Mesenchymal stem cell (in vitro differentiated cells and primary cell): ENCODE results near the gene HECA.

Source experiments
- DNase-seq: peaks from one replicate; pipeline ENCODE4 v3.0.0-alpha.2; 2013
- H2AFZ ChIP-seq: one replicate; pipeline ENCODE4 v1.6.1; 2013; ENCODE audit warnings: low read depth, mild to moderate bottlenecking, control low read depth, inconsistent platforms, low read length, moderate library complexity
- H2AK5ac ChIP-seq: 2 replicates; pipeline ENCODE4 v1.6.1; 2013; ENCODE audit warnings: low read length, moderate library complexity, mild to moderate bottlenecking, inconsistent platforms; ENCODE audit not compliant: severe bottlenecking
- H2BK120ac ChIP-seq: one replicate; pipeline ENCODE4 v1.6.1; 2013; ENCODE audit warnings: low read depth, mild to moderate bottlenecking, inconsistent platforms, low read length, moderate library complexity
- H2BK12ac ChIP-seq, 2 experiments: one replicate each; pipeline ENCODE4 v1.6.1; 2013; ENCODE audit warnings: inconsistent platforms in 2 of 2, low read length in 2 of 2, mild to moderate bottlenecking in 2 of 2, moderate library complexity in 2 of 2, control low read depth in 1 of 2
- H2BK15ac ChIP-seq: one replicate; pipeline ENCODE4 v1.6.1; 2013; ENCODE audit warnings: mild to moderate bottlenecking, low read depth, inconsistent platforms; ENCODE audit not compliant: poor library complexity, severe bottlenecking
- H2BK5ac ChIP-seq: 2 replicates; pipeline ENCODE4 v1.6.1; 2013; ENCODE audit warnings: low read depth, mild to moderate bottlenecking, low read length, control low read depth, inconsistent platforms; ENCODE audit not compliant: poor library complexity, severe bottlenecking
- H3K14ac ChIP-seq, 2 experiments: one replicate each; pipeline ENCODE4 v1.6.1; 2013; ENCODE audit warnings: inconsistent platforms in 2 of 2, low read length in 2 of 2, control low read depth in 1 of 2, mild to moderate bottlenecking in 1 of 2, moderate library complexity in 1 of 2
- H3K18ac ChIP-seq, 2 experiments: one replicate each; pipeline ENCODE4 v1.6.1; 2013; ENCODE audit warnings: inconsistent platforms in 2 of 2, low read length in 2 of 2, control low read depth in 1 of 2, low read depth in 1 of 2, mild to moderate bottlenecking in 1 of 2
- H3K23ac ChIP-seq, 2 experiments: one replicate each; pipeline ENCODE4 v1.6.1; 2013; ENCODE audit warnings: inconsistent platforms in 2 of 2, low read length in 2 of 2, mild to moderate bottlenecking in 2 of 2, moderate library complexity in 2 of 2, control low read depth in 1 of 2
- H3K27ac ChIP-seq: 2 replicates; pipeline ENCODE4 v1.5.1; 2013; ENCODE audit warnings: mild to moderate bottlenecking, moderate library complexity, low read length, control low read depth, inconsistent platforms; ENCODE audit not compliant: poor library complexity, severe bottlenecking
- H3K27me3 ChIP-seq, 2 experiments: 2 replicates each; pipeline versions ENCODE4 v1.6.1 to v1.7.0; 2013; ENCODE audit warnings: low read length in 2 of 2, mild to moderate bottlenecking in 2 of 2, moderate library complexity in 2 of 2, control low read depth in 1 of 2, inconsistent platforms in 1 of 2; ENCODE audit not compliant: control insufficient read depth in 1 of 2, insufficient read depth in 1 of 2
- H3K36me3 ChIP-seq, 2 experiments: 2 replicates each; pipeline versions ENCODE4 v1.6.1 to v1.7.0; 2013; ENCODE audit warnings: low read length in 2 of 2, control low read depth in 1 of 2, inconsistent platforms in 1 of 2, low read depth in 1 of 2, mild to moderate bottlenecking in 1 of 2; ENCODE audit not compliant: insufficient read depth in 2 of 2, control insufficient read depth in 1 of 2
- H3K4ac ChIP-seq, 2 experiments: one replicate each; pipeline ENCODE4 v1.6.1; 2013; ENCODE audit warnings: inconsistent platforms in 2 of 2, low read length in 2 of 2, mild to moderate bottlenecking in 2 of 2, moderate library complexity in 2 of 2, control low read depth in 1 of 2, low read depth in 1 of 2
- H3K4me1 ChIP-seq: 2 replicates; pipeline ENCODE4 v1.6.1; 2013; ENCODE audit warnings: low read depth, low read length, control low read depth; ENCODE audit not compliant: control insufficient read depth, insufficient read depth
- H3K4me2 ChIP-seq: 2 replicates; pipeline ENCODE4 v1.6.1; 2013; ENCODE audit warnings: low read length, mild to moderate bottlenecking, inconsistent platforms; ENCODE audit not compliant: poor library complexity, severe bottlenecking
- H3K4me3 ChIP-seq, 2 experiments: 2 replicates each; pipeline versions ENCODE4 v1.5.1 to v1.7.0; 2013; ENCODE audit warnings: low read length in 2 of 2, mild to moderate bottlenecking in 2 of 2, control low read depth in 1 of 2, low read depth in 1 of 2; ENCODE audit not compliant: insufficient read depth in 1 of 2
- H3K79me1 ChIP-seq: replicated peaks from 2 replicates; pipeline ENCODE4 v1.6.1; 2013; ENCODE audit warnings: mild to moderate bottlenecking, control low read depth, low read length, inconsistent platforms; ENCODE audit not compliant: poor library complexity, severe bottlenecking
- H3K9ac ChIP-seq: 2 replicates; pipeline ENCODE4 v1.7.0; 2013; ENCODE audit warnings: mild to moderate bottlenecking, low read length, moderate library complexity
- H3K9me3 ChIP-seq: 2 replicates; pipeline ENCODE4 v1.7.0; 2013; ENCODE audit warnings: mild to moderate bottlenecking, low read length; ENCODE audit not compliant: control insufficient read depth
- H4K8ac ChIP-seq: one replicate; pipeline ENCODE4 v1.6.1; 2013; ENCODE audit warnings: inconsistent platforms, mild to moderate bottlenecking, low read length, moderate library complexity
- H4K91ac ChIP-seq: one replicate; pipeline ENCODE4 v1.6.1; 2013; ENCODE audit warnings: mild to moderate bottlenecking, low read length, inconsistent platforms
- WGBS: methylation state at CpG from one replicate; pipeline ENCODE4 v1.1.7; 2013; ENCODE audit warnings: mixed read lengths; 5-methylcytosine and 5-hydroxymethylcytosine counted together

HECA gene

DNA sequence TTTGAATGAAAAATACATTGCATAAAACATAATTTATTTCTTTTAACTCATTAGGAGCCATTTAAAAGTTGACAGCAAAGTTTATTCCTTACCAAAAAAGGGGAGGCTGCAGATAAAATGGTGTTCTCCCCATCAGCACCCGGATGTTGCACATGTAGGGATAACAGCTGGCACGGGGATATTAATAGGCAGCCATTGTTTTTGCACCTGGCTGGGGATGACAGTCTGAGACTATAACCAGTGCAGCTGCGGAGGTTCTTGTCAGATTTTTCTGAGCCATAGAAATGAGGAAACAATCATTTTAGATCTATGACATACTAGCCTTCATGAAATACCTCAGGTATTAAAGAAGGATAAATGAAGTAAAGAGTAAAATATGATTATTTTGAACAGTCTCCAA lies 20.1 kb upstream of the HECA start:
- Histone ChIP-seq H3K4me2 (no peak overlapping the region), H2BK12ac (no peak overlapping the region), H3K79me1 (no peaks in the 10 kb centered on the region), H2BK120ac (no peak overlapping the region), H3K4me3 (no peak overlapping the region), H3K18ac (no peak overlapping the region), H2AFZ (no peak overlapping the region), H3K14ac (no peak overlapping the region), H3K27ac (no peak overlapping the region), H4K91ac (no peak overlapping the region), H4K8ac (no peak overlapping the region), H2BK5ac (no peak overlapping the region), H3K9me3 (peaks cover 9% of the 10 kb centered on the region), H3K9ac (no peak overlapping the region), H3K4ac (no peak overlapping the region), H3K23ac (no peak overlapping the region), H3K27me3 (peaks cover 0 to 2% of the 10 kb centered on the region in 2 experiments), H3K4me1 (no peaks in the 10 kb centered on the region), H2BK15ac (no peak overlapping the region), H2AK5ac (no peak overlapping the region), H3K36me3 (no peaks in the 10 kb centered on the region)
- 96% methylated on average over 2 of the region's 3 CpGs for WGBS
- DNase-seq = no peak

DNA sequence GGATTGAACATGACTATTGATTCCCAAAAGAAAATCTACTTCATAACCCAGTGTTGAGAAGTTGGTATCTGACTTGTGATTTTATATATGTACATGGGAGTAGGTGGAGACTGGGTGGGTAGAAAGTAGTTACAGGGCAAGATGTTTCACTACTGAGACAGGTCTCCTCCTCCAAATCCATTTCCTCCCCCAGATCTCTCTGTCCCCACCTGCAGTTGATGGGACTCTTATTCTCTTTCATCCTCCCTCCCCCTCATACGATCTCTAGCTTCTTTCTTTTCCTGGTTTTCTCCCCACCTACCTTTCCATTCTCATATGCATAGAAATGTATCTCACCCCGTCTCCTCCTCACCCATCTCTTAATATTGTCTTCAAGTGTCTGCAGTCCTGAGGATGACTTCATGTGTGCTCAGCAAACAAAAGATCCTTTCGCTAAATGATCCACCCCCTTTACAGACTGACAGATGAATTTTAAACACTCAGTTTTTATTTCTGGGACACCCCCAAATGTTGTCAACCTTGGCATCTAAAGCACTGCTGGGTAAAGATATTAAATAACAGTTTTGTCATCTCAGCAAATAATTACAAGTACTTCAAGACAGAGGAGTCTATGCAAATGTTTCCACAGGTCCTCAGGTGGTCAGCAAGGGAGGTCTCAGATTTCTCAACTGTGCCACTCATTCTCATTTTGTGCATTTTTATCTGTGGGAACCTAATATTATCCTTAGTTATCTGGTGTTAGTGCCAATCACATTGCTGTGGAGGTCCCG lies 18.7 kb upstream of the HECA start:
- Histone ChIP-seq H3K4me1 (no peaks in the 10 kb centered on the region), H3K23ac (no peak overlapping the region), H3K36me3 (no peaks in the 10 kb centered on the region), H3K14ac (no peak overlapping the region), H3K18ac (no peak overlapping the region), H2AK5ac (no peak overlapping the region), H3K9me3 (peaks cover 16% of the 10 kb centered on the region), H2BK5ac (no peak overlapping the region), H3K79me1 (no peaks in the 10 kb centered on the region), H3K4me2 (no peak overlapping the region), H4K8ac (no peak overlapping the region), H3K9ac (no peak overlapping the region), H3K4me3 (no peak overlapping the region), H3K4ac (no peak overlapping the region), H3K27me3 (peaks cover 0 to 2% of the 10 kb centered on the region in 2 experiments), H4K91ac (no peak overlapping the region), H2AFZ (no peak overlapping the region), H2BK15ac (no peak overlapping the region), H3K27ac (no peak overlapping the region), H2BK120ac (no peak overlapping the region), H2BK12ac (no peak overlapping the region)
- no peak for DNase-seq
- 91% methylated on average over 4 of the region's 4 CpGs for WGBS

DNA sequence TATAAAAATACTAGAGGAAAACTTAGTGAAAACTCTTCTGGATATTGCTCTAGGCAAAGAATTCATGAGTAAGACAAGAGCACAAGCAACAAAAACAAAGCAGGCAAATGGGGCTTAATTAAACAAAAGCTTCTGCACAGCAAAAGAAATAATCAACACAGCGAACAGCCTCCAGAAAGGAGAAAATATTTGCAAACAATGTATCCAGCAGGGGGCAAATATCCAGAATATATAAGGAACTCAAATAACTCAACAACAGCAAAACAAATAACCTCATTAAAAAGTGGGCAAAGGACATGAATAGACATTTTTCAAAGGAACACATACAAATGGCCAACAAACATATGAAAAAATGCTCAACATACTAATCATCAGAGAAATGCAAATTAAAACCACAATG lies 17.1 kb upstream of the HECA start:
- H3K36me3 ChIP-seq = no peaks in the 10 kb centered on the region
- H2BK15ac ChIP-seq = no peak overlapping the region
- H3K27me3 ChIP-seq = peaks cover 0 to 2% of the 10 kb centered on the region in 2 experiments
- H4K91ac ChIP-seq = no peak overlapping the region
- peaks cover 16% of the 10 kb centered on the region for H3K9me3 ChIP-seq
- no peak overlapping the region for H3K27ac ChIP-seq
- H3K4ac ChIP-seq = no peak overlapping the region
- H2BK12ac ChIP-seq = no peak overlapping the region
- H3K9ac ChIP-seq = no peak overlapping the region
- H3K4me3 ChIP-seq = no peak overlapping the region
- H4K8ac ChIP-seq = no peak overlapping the region
- no peak overlapping the region for H3K14ac ChIP-seq
- DNase-seq = peak; percentile 22
- 93% methylated on average over 1 of the region's 1 CpG for WGBS
- H2BK120ac ChIP-seq = no peak overlapping the region
- no peak overlapping the region for H3K18ac ChIP-seq
- H2AK5ac ChIP-seq = no peak overlapping the region
- no peak overlapping the region for H2BK5ac ChIP-seq
- no peak overlapping the region for H3K4me2 ChIP-seq
- H3K79me1 ChIP-seq = no peaks in the 10 kb centered on the region
- no peak overlapping the region for H2AFZ ChIP-seq
- no peaks in the 10 kb centered on the region for H3K4me1 ChIP-seq
- H3K23ac ChIP-seq = no peak overlapping the region

DNA sequence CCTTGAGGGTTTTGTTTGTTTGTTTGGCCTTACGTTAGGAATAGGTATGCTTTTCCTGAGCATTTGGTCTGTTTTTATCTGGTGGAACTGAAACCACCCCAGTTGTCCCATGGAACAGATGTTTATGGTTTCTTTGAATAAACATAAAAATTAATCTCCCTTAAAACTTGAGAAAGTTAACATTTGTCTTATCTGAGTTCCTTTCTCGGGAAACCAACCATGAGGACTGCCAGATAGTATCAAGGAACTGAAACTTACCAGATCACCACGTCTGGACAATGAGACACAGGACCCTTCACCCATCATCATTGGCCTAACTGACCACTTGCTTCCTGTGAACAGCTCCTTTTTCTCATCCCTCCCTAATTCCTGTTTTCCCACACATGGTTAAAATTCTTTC lies 15.3 kb upstream of the HECA start:
- H2AFZ ChIP-seq = no peak overlapping the region
- H3K9me3 ChIP-seq = peaks cover 16% of the 10 kb centered on the region
- H3K4ac ChIP-seq = no peak overlapping the region
- no peaks in the 10 kb centered on the region for H3K79me1 ChIP-seq
- no peaks in the 10 kb centered on the region for H3K4me1 ChIP-seq
- no peak overlapping the region for H3K4me2 ChIP-seq
- H2AK5ac ChIP-seq = no peak overlapping the region
- H3K27me3 ChIP-seq = peaks cover 0 to 2% of the 10 kb centered on the region in 2 experiments
- no peak overlapping the region for H3K14ac ChIP-seq
- no peak overlapping the region for H3K23ac ChIP-seq
- H2BK5ac ChIP-seq = no peak overlapping the region
- 60% methylated on average over 2 of the region's 3 CpGs for WGBS
- no peak overlapping the region for H2BK12ac ChIP-seq
- no peak overlapping the region for H3K27ac ChIP-seq
- H4K8ac ChIP-seq = no peak overlapping the region
- H3K36me3 ChIP-seq = no peaks in the 10 kb centered on the region
- H4K91ac ChIP-seq = no peak overlapping the region
- no peak for DNase-seq
- H2BK15ac ChIP-seq = no peak overlapping the region
- H3K9ac ChIP-seq = no peak overlapping the region
- no peak overlapping the region for H3K18ac ChIP-seq
- no peak overlapping the region for H2BK120ac ChIP-seq
- H3K4me3 ChIP-seq = no peak overlapping the region
